H1 (cell line): ENCODE measurements around the gene GAS2L1. TPM values are rescaled to one million over a fixed set of nuclear protein-coding genes. Genes with fewer than 3 reads are reported as not detected.

Experiments
- CREB1 ChIP-seq: IDR thresholded peaks from 2 replicates; pipeline ENCODE4 v1.6.1; 2012; ENCODE audit warnings: inconsistent platforms
- polyA plus RNA-seq, 7 experiments: library from polyadenylated mRNA; depleted of rRNA in 3 of 7; stranded (reverse) in 5 of 7; unstranded in 2 of 7; fragments of >200 nt in 5 of 7; fragments of 200-250 nt in 2 of 7; gene quantifications; 1 replicate in 5 of 7; 2 replicates in 1 of 7; 4 replicates in 1 of 7; pipeline versions ENCODE4 v1.2.1 to v1.2.3, GENCODE V29; 2011 to 2013; ENCODE audit warnings: missing spikeins in 2 of 7, mixed read lengths in 2 of 7
- total RNA-seq: library from RNA; stranded (reverse); fragmentation: NEBNext Ultra II Directional; extraction: Animal tissue kit (Norgen Biotek cat#: 25700); gene quantifications from 2 replicates; pipeline ENCODE4 v1.2.1, GENCODE V29; 2021

GAS2L1 gene
- total and polyA plus RNA-seq, 2 of the 8 experiments (the other 6 are each of a cell fraction or from before 2014, with no cell fraction given) = 3.6 to 10.1 TPM

DNA sequence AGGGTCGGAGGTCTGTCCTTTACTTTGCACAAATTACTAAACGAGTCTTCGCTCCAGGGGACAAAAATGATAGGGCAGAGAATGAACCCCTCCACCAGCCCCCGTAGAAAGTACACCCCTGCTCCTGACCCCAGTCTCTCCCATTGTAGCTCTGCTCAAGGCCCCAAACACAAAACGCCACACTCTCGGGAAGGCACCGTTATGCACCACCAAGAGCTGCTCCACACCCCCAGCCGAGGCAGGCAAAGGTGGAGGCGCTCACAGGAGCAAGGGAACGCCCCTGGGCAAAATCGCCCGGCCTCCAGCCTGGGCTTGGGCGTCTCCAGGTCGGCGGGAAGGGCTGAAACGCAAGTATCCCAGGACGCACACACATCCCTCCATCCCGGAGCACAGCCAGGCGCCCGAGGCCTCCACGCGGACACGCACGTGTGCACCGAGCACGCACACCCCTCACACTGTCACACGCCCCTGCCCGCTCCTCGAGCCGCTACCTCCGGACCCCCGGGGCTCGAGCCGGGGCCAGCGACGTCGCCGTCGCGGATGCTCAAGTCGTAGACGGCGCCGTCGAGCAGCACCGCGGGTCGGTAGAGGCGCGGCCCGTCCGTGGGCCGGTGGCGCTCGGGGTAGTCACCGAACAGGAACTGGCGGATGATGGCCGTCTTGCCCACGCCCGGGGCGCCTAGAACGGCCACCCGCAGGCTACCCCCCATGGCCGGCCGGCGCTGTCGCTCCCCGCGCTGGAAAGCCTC, 8.3 kb downstream of the GAS2L1 start (continued):
- TF ChIP-seq CREB1 = 0 out of 2 replicates have a peak, but pooled peaks have one; percentile 5
